ENCODE results near the gene SDK1.

Gene SDK1

DNA sequence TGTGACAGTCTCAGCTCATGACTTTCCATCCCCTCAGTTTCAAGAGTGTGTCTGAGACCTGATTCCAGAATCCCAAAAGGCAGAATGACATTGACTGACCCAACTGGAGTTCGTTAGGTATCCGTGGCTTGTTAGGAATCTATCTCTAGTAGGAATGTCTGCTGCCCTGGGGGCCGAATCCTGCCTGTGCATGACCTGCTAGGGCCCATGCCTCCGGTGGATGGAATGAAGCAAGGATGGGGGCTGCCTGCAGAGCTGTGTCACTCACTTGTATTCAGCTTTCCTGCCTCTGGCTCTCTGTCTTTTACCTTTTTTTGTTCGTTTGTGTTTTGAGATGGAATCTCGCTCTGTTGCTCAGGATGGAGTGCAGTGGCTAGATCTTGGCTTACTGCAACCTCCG lies 129.5 kb downstream of the SDK1 start:
- DNase-seq (ENCODE audit: low read depth): no peak
- H3K4me3 ChIP-seq (ENCODE audit: control insufficient read depth, low read depth, low read length): no peak overlapping the region
- TF ChIP-seq, protein P1, sequence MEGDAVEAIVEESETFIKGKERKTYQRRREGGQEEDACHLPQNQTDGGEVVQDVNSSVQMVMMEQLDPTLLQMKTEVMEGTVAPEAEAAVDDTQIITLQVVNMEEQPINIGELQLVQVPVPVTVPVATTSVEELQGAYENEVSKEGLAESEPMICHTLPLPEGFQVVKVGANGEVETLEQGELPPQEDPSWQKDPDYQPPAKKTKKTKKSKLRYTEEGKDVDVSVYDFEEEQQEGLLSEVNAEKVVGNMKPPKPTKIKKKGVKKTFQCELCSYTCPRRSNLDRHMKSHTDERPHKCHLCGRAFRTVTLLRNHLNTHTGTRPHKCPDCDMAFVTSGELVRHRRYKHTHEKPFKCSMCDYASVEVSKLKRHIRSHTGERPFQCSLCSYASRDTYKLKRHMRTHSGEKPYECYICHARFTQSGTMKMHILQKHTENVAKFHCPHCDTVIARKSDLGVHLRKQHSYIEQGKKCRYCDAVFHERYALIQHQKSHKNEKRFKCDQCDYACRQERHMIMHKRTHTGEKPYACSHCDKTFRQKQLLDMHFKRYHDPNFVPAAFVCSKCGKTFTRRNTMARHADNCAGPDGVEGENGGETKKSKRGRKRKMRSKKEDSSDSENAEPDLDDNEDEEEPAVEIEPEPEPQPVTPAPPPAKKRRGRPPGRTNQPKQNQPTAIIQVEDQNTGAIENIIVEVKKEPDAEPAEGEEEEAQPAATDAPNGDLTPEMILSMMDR (conservative IDR thresholded peaks at IDR 0.05; ENCODE audit: control insufficient read depth, insufficient read depth, low read depth, low read length): no peak

DNA sequence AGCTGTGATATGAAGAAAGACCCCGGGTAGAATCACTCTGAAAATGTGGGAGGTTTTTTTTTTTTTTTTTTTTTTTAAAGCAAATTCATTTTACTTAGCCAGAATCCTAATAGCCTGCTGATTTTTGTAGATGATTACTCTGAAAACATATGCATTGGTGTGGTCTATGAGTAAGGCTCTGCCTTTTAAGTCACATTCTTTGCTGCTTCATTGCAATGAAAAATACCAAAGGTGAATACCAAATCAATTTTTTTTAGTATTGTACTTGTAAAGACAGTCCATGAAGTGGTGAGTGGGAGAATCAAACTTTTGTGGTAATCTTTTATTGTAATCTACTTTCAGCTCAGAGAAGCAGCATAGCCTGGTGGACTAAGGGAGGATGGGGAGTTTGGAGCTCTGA lies 130.3 kb downstream of the SDK1 start:
- no peak overlapping the region for H3K4me3 ChIP-seq (ENCODE audit: control insufficient read depth, low read depth, low read length)
- DNase-seq (ENCODE audit: low read depth): peak; percentile 37
- TF ChIP-seq, protein P1 (conservative IDR thresholded peaks at IDR 0.05; ENCODE audit: control insufficient read depth, insufficient read depth, low read depth, low read length): no peak

DNA sequence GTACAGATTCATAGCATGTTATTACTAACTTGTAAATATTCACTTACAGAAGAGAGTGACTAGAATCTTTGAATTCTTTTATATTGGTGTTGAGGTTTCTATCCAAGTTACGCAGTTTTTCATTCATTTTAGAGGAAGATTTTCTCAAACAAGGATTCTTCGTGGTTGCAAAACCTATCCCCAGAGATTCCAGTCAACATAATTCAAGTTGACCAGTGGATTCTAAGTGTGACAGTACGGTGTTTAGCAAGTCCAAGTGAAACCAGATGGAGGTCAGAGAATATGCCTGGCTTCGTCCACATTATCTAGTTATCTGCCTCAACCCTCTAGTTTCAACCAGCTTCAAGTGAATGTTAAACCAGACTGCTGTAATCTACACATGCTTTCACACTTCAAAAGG lies 131.9 kb downstream of the SDK1 start:
- no peak overlapping the region for H3K4me3 ChIP-seq (ENCODE audit: control insufficient read depth, low read depth, low read length)
- peak; percentile 84 for DNase-seq (ENCODE audit: low read depth)
- TF ChIP-seq, protein P1 (conservative IDR thresholded peaks at IDR 0.05; ENCODE audit: control insufficient read depth, insufficient read depth, low read depth, low read length): no peak

DNA sequence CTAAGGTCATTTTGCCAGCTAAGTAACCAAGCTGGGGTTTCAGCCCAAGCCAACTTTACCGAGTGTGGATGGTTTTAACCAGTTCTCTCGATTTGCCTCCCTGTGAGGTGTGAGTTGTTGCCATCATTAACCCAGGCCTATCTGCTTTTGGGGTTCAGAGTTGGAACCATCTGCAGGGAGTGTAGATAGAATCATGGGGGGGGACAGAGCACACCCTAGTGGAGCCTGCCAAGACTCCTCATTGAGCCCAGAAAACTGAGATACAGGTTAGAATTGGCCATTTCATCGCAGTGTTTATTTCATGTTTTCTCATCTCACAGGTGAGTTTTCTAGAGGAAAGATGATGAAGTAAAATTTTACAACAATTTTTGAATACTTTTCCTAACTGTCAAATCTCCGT lies 133.6 kb downstream of the SDK1 start:
- TF ChIP-seq, protein P1 (conservative IDR thresholded peaks at IDR 0.05; ENCODE audit: control insufficient read depth, insufficient read depth, low read depth, low read length): no peak

DNA sequence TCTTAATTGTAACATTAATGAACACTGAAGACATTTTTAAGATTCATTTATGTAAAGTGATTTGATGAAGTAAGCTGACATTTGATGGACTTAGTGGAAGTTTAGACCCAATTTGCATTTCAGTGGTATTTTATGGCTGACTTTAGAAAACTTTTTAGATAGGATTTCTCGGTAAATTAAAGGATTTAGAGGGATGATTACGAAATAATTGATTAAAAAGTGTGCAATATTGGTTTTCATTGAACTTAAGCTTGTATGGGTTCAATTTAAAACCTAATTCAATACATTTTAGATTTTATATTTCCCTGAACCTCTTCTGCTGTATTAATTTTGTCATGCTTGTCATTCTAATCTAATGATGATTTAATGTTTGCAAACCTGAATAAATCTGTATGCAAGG lies 135.1 kb downstream of the SDK1 start:
- TF ChIP-seq, protein P1 (conservative IDR thresholded peaks at IDR 0.05; ENCODE audit: control insufficient read depth, insufficient read depth, low read depth, low read length): no peak
- DNase-seq (ENCODE audit: low read depth): no peak
- no peak overlapping the region for H3K4me3 ChIP-seq (ENCODE audit: control insufficient read depth, low read depth, low read length)

More for the DNA sequence above, 133.6 kb downstream of the SDK1 start:
- no peak for DNase-seq (ENCODE audit: low read depth)
- H3K4me3 ChIP-seq (ENCODE audit: control insufficient read depth, low read depth, low read length): no peak overlapping the region

DNA sequence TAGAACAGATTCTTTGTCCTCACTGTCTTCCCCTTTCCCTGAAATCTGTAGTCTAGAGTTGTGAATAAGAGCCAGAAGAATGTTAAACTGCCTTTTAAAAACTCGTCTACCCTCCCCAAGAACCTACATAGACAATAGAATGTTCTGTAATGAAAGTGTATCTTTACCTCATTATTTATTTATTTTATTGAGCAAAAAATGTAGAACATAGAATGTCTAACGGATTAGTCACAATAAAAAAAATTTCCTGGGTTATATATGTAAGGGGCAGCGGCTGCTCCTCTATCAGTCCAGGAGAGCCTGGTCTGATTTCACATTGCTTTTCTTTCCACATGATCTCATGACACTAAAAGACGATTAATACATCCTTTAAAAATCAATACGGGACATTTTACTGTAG lies 135.7 kb downstream of the SDK1 start:
- TF ChIP-seq, protein P1 (conservative IDR thresholded peaks at IDR 0.05; ENCODE audit: control insufficient read depth, insufficient read depth, low read depth, low read length): no peak
- H3K4me3 ChIP-seq (ENCODE audit: control insufficient read depth, low read depth, low read length): no peak overlapping the region
- DNase-seq (ENCODE audit: low read depth): peak; percentile 36

DNA sequence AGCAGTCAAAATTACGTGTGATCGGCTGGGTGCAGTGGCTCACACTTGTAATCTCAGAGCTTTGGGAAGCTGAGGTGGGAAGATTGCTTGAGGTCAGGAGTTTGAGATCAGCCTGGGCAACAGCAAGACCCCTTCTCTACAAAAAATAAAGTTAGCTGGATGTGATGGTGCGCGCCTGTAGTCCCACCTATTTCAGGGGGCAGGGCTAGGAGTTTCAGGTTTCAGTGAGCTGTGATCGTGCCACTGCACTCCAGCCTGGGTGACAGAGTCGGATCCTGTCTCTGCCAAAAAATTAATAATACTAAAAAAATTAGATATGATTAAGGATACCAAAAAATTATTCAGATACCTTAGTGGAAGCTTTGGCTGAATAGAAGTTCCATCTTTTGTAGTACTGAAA lies 136.4 kb downstream of the SDK1 start:
- TF ChIP-seq, protein P1 (conservative IDR thresholded peaks at IDR 0.05; ENCODE audit: control insufficient read depth, insufficient read depth, low read depth, low read length): no peak
- DNase-seq (ENCODE audit: low read depth): no peak
- no peak overlapping the region for H3K4me3 ChIP-seq (ENCODE audit: control insufficient read depth, low read depth, low read length)

Data from fibroblast of mammary gland (primary cell).